GM12878 (cell line): ENCODE measurements around the gene LMF2.

ENCODE experiments used
- BHLHE40 ChIP-seq, 2 experiments: fragments of 450-650 bp in 1 of 2; IDR thresholded peaks; 2 replicates each; pipeline ENCODE4 v1.6.1; 2011 to 2017; ENCODE audit warnings: low read depth in 2 of 2, borderline replicate concordance in 1 of 2, improper control_type of control experiment in 1 of 2, low read length in 1 of 2, mild to moderate bottlenecking in 1 of 2
- ZBTB33 ChIP-seq: fragments of 450-650 bp; IDR thresholded peaks from 2 replicates; pipeline ENCODE4 v1.6.1; 2017; ENCODE audit warnings: mild to moderate bottlenecking
- ZNF687 ChIP-seq: fragments of 450-650 bp; IDR thresholded peaks from 2 replicates; pipeline ENCODE4 v1.6.1; 2017; ENCODE audit warnings: mild to moderate bottlenecking, moderate library complexity

- no peak for TF ChIP-seq ZBTB33
- TF ChIP-seq ZNF687, result no peak
- no peak for TF ChIP-seq BHLHE40 (IDR thresholded peaks at IDR 0.05; ENCODE audit: borderline replicate concordance in 1 of 2, low read depth in 2 of 2, low read length in 1 of 2)
These were observed 38.2 kb upstream of the LMF2 start, which contains the start of gene KLHDC7B for GRCh38 chr22:50545522-50546325.
